A549 (cell line): Measurements from ENCODE around the gene FAT3.

Source experiments
- JUN ChIP-seq, 2 experiments: fragments of >200 bp; sonication (Bioruptor Twin); formaldehyde crosslinking; IDR thresholded peaks; 2 replicates in 1 of 2; 3 replicates in 1 of 2; pipeline ENCODE4 v1.6.1; 2016 to 2017
- MAZ ChIP-seq: fragments of 150-350 bp; IDR thresholded peaks from 2 replicates; pipeline ENCODE4 v1.6.1; 2014; ENCODE audit warnings: antibody characterized with exemption, low read depth, low read length, borderline replicate concordance
- NPAS2 ChIP-seq: fragments of 250-450 bp; sonication (Bioruptor Pico); IDR thresholded peaks from 2 replicates; pipeline ENCODE4 v1.8.0; 2022; ENCODE audit warnings: mild to moderate bottlenecking, moderate library complexity, borderline replicate concordance
- REST ChIP-seq: fragments of 200-600 bp; sonication (generic); IDR thresholded peaks from 2 replicates; pipeline ENCODE4 v1.6.1; 2016; ENCODE audit warnings: antibody characterized with exemption, mild to moderate bottlenecking, moderate library complexity
- RFX5 ChIP-seq: fragments of 450-650 bp; IDR thresholded peaks from 2 replicates; pipeline ENCODE4 v1.7.1; 2014; ENCODE audit warnings: antibody characterized with exemption, mild to moderate bottlenecking, moderate library complexity
- RNF2 ChIP-seq: fragments of 200-600 bp; sonication (generic); IDR thresholded peaks from 2 replicates; pipeline ENCODE4 v1.6.1; 2016; ENCODE audit warnings: low read depth, mild to moderate bottlenecking, antibody characterized with exemption, moderate library complexity, borderline replicate concordance
- TF ChIP-seq, protein P1 (sequence below): fragments of >200 bp; sonication (Bioruptor Twin); formaldehyde crosslinking; IDR thresholded peaks from 3 replicates; pipeline ENCODE4 v1.5.1; 2016

- no peak for TF ChIP-seq RNF2
- no peak for TF ChIP-seq JUN (IDR thresholded peaks at IDR 0.05)
- TF ChIP-seq, protein P1, sequence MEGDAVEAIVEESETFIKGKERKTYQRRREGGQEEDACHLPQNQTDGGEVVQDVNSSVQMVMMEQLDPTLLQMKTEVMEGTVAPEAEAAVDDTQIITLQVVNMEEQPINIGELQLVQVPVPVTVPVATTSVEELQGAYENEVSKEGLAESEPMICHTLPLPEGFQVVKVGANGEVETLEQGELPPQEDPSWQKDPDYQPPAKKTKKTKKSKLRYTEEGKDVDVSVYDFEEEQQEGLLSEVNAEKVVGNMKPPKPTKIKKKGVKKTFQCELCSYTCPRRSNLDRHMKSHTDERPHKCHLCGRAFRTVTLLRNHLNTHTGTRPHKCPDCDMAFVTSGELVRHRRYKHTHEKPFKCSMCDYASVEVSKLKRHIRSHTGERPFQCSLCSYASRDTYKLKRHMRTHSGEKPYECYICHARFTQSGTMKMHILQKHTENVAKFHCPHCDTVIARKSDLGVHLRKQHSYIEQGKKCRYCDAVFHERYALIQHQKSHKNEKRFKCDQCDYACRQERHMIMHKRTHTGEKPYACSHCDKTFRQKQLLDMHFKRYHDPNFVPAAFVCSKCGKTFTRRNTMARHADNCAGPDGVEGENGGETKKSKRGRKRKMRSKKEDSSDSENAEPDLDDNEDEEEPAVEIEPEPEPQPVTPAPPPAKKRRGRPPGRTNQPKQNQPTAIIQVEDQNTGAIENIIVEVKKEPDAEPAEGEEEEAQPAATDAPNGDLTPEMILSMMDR = no peak
- no peak for TF ChIP-seq REST
- no peak for TF ChIP-seq NPAS2
- TF ChIP-seq RFX5 = no peak
- TF ChIP-seq MAZ = no peak
Measured at GRCh38 chr11:92180226-92180625, 44.4 kb upstream of the FAT3 start.
